ENCODE results near the gene ECT2L. TPM values are rescaled to one million over a fixed set of nuclear protein-coding genes. Genes with fewer than 3 reads are reported as not detected.

ECT2L gene
- total and polyA plus RNA-seq, 4 donors, result 2.1 to 15.3 (median 8.7) TPM

GRCh38 chr6:138821519-138821918 lies 25.6 kb downstream of the ECT2L start:
- no peaks in the 10 kb centered on the region for H3K36me3 ChIP-seq (ENCODE audit: control insufficient read depth in 4 of 4, insufficient read depth in 4 of 4, low read length in 4 of 4)
- H3K27ac ChIP-seq (ENCODE audit: low read depth in 1 of 2, low read length in 1 of 2), result no peak overlapping the region
- H3K9ac ChIP-seq (ENCODE audit: insufficient read depth in 1 of 2, low read length in 2 of 2), result no peak overlapping the region
- ATAC-seq (ENCODE audit: insufficient read depth, low FRiP score) (no peak), DNase-seq (no peak)
- TF ChIP-seq CTCF (IDR thresholded peaks at IDR 0.05; ENCODE audit: control extremely low read depth, extremely low read depth), result no peak
- WGBS, 2 donors, result 97% methylated on average over 4 of the region's 4 CpGs
- peaks cover 0 to 11% (median 7%) of the 10 kb centered on the region in 5 donors for H3K4me1 ChIP-seq (ENCODE audit: control insufficient read depth in 5 of 5, insufficient read depth in 5 of 5, low read length in 5 of 5)
- H3K27me3 ChIP-seq (ENCODE audit: control insufficient read depth in 3 of 3, insufficient read depth in 3 of 3, low read length in 2 of 3), result no peaks in the 10 kb centered on the region
- no peaks in the 10 kb centered on the region for H3K9me3 ChIP-seq (ENCODE audit: control insufficient read depth in 4 of 4, insufficient read depth in 3 of 4, low read length in 3 of 4)
- no peak overlapping the region for H3K4me3 ChIP-seq

GRCh38 chr6:138824482-138825144 lies 28.7 kb downstream of the ECT2L start:
- no peak overlapping the region for H3K4me3 ChIP-seq
- TF ChIP-seq CTCF (IDR thresholded peaks at IDR 0.05; ENCODE audit: control extremely low read depth, extremely low read depth), result no peak
- ATAC-seq (ENCODE audit: insufficient read depth, low FRiP score) (no peak), DNase-seq (no peak)
- H3K9me3 ChIP-seq (ENCODE audit: control insufficient read depth in 4 of 4, insufficient read depth in 3 of 4, low read length in 3 of 4), result no peaks in the 10 kb centered on the region
- H3K4me1 ChIP-seq (ENCODE audit: control insufficient read depth in 5 of 5, insufficient read depth in 5 of 5, low read length in 5 of 5), result no peaks in the 10 kb centered on the region
- H3K36me3 ChIP-seq (ENCODE audit: control insufficient read depth in 4 of 4, insufficient read depth in 4 of 4, low read length in 4 of 4), result no peaks in the 10 kb centered on the region
- no peaks in the 10 kb centered on the region for H3K27me3 ChIP-seq (ENCODE audit: control insufficient read depth in 3 of 3, insufficient read depth in 3 of 3, low read length in 2 of 3)
- no peak overlapping the region for H3K9ac ChIP-seq (ENCODE audit: insufficient read depth in 1 of 2, low read length in 2 of 2)
- H3K27ac ChIP-seq (ENCODE audit: low read depth in 1 of 2, low read length in 1 of 2), result no peak overlapping the region
- 83 to 88% methylated on average over 11 of the region's 11 CpGs for WGBS, 2 donors

- Histone ChIP-seq H3K4me1 (ENCODE audit: control insufficient read depth in 5 of 5, insufficient read depth in 5 of 5, low read length in 5 of 5) (peaks cover 0 to 14% (median 4%) of the 10 kb centered on the region in 5 donors), H3K27me3 (ENCODE audit: control insufficient read depth in 3 of 3, insufficient read depth in 3 of 3, low read length in 2 of 3) (no peaks in the 10 kb centered on the region), H3K9me3 (ENCODE audit: control insufficient read depth in 4 of 4, insufficient read depth in 3 of 4, low read length in 3 of 4) (peaks cover 0 to 2% (median 0%) of the 10 kb centered on the region in 4 donors), H3K27ac (ENCODE audit: low read depth in 1 of 2, low read length in 1 of 2) (no peak overlapping the region), H3K36me3 (ENCODE audit: control insufficient read depth in 4 of 4, insufficient read depth in 4 of 4, low read length in 4 of 4) (no peaks in the 10 kb centered on the region), H3K4me3 (no peak overlapping the region), H3K9ac (ENCODE audit: insufficient read depth in 1 of 2, low read length in 2 of 2) (no peak overlapping the region)
- no peak for TF ChIP-seq CTCF (IDR thresholded peaks at IDR 0.05; ENCODE audit: control extremely low read depth, extremely low read depth)
- DNase-seq (no peak), ATAC-seq (ENCODE audit: insufficient read depth, low FRiP score) (no peak)
- 79 to 91% methylated on average over 7 of the region's 7 CpGs for WGBS, 2 donors
Measured at GRCh38 chr6:138830248-138830647, 34.4 kb downstream of the ECT2L start.

GRCh38 chr6:138832182-138832581 lies 36.3 kb downstream of the ECT2L start:
- no peak overlapping the region for H3K9ac ChIP-seq (ENCODE audit: insufficient read depth in 1 of 2, low read length in 2 of 2)
- DNase-seq (no peak), ATAC-seq (ENCODE audit: insufficient read depth, low FRiP score) (no peak)
- H3K27ac ChIP-seq (ENCODE audit: low read depth in 1 of 2, low read length in 1 of 2), result peak overlapping the region in 1 of 2 donors; percentile 43
- peaks cover 0 to 14% (median 4%) of the 10 kb centered on the region in 5 donors for H3K4me1 ChIP-seq (ENCODE audit: control insufficient read depth in 5 of 5, insufficient read depth in 5 of 5, low read length in 5 of 5)
- no peaks in the 10 kb centered on the region for H3K36me3 ChIP-seq (ENCODE audit: control insufficient read depth in 4 of 4, insufficient read depth in 4 of 4, low read length in 4 of 4)
- H3K4me3 ChIP-seq, result no peak overlapping the region
- no peak for TF ChIP-seq CTCF (IDR thresholded peaks at IDR 0.05; ENCODE audit: control extremely low read depth, extremely low read depth)
- no peaks in the 10 kb centered on the region for H3K27me3 ChIP-seq (ENCODE audit: control insufficient read depth in 3 of 3, insufficient read depth in 3 of 3, low read length in 2 of 3)
- H3K9me3 ChIP-seq (ENCODE audit: control insufficient read depth in 4 of 4, insufficient read depth in 3 of 4, low read length in 3 of 4), result peaks cover 0 to 2% (median 0%) of the 10 kb centered on the region in 4 donors
- whole genome bisulfite sequencing, 2 donors, result 98 to 100% methylated on average over 2 of the region's 2 CpGs
